ENCODE data around the gene CCDC13. TPM values are rescaled to one million over a fixed set of nuclear protein-coding genes. Genes with fewer than 3 reads are reported as not detected.

Gene CCDC13
- total RNA-seq, 4 donors from 2014 or later = 2.9 to 6.6 (median 3.3) TPM; not detected in 1

DNA sequence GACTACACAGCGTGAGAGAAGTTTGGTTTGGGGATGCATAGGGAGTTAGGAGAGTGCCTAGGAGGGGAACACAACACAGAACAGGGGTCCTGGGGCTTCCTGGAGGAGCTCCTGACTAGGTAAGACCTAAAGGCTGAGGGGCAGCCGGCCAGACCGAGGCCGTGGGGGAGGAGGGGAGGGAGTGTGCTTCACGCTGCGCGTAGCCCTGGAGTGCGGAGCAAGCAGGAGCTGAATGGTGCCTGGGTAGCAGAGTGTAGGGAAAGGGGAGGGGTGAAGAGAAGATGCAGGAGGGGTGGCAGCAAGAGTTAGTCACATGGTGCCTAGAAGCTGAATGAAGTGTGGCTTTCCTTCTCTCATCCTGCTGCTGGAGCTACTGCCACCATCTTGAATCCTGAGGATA lies 38.0 kb downstream of the CCDC13 start:
- TF ChIP-seq, protein P1, sequence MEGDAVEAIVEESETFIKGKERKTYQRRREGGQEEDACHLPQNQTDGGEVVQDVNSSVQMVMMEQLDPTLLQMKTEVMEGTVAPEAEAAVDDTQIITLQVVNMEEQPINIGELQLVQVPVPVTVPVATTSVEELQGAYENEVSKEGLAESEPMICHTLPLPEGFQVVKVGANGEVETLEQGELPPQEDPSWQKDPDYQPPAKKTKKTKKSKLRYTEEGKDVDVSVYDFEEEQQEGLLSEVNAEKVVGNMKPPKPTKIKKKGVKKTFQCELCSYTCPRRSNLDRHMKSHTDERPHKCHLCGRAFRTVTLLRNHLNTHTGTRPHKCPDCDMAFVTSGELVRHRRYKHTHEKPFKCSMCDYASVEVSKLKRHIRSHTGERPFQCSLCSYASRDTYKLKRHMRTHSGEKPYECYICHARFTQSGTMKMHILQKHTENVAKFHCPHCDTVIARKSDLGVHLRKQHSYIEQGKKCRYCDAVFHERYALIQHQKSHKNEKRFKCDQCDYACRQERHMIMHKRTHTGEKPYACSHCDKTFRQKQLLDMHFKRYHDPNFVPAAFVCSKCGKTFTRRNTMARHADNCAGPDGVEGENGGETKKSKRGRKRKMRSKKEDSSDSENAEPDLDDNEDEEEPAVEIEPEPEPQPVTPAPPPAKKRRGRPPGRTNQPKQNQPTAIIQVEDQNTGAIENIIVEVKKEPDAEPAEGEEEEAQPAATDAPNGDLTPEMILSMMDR (IDR thresholded peaks at IDR 0.05; ENCODE audit: low read depth) = no peak

DNA sequence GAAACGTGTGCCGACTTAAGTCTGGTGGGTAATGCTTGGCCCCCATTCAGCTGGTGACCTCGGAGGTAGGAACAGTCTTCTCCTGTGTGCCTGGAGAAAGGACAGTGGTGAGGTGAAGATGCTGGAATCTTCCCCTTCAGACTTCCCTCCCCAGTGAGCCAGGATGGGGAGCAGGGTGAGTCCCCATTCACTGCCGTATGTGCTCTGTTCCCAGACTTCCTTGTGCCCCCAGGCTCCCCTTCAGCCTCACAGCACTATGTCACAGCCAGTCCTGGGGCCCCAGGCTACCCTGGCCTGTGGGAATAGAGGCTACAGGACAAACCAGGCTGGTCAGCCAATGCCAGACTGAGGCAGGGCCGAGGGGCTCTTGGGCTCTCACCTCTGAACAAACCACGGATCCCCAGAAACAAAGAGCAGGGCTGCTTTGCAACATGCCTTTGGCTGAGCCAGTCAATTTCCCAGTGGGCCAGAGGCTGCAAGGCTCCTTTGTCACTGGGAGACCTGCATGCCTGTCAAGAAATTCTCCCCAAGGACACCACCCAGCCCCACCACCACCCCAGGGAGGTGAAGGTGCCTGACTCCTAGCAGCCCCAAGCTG lies 38.7 kb downstream of the CCDC13 start:
- TF ChIP-seq, protein P1 (IDR thresholded peaks at IDR 0.05; ENCODE audit: low read depth) = no peak

DNA sequence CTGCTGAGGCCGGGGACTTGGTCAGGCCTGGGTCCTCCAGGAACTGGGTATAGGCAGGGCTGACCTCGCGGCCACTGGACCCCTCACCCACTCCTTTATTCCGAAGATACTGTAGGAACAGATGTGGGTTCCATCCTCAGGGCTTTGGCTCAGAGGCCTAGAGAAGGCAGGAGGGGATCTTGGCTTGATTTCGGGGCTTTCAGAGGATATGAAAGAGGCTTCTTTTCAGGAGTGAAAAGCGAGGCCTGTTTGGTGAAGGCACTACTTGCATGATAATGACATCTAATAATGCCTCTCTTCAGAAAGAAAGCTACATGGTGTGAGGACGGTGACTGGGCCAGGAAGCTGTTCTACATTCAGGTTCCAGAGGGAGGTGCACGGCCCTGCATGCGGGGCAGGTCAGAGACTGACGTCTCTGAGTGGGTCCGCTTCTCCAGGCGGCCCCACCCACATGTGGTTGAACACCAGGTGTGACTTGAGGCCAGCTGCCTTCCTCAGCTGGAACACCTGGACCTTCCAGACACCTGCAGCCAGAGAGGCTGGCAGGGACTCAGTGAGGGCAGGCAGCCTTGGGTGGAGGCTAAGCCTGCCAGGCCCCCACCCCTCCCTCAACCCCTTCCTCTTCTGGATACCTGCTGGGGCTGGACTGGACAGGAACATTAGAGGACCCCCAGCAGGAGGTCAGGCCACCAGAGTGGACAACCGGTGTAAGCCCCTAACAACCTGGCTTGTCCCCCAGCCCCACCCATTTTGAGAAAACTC lies 39.4 kb downstream of the CCDC13 start:
- TF ChIP-seq, protein P1 (IDR thresholded peaks at IDR 0.05; ENCODE audit: low read depth) = no peak

DNA sequence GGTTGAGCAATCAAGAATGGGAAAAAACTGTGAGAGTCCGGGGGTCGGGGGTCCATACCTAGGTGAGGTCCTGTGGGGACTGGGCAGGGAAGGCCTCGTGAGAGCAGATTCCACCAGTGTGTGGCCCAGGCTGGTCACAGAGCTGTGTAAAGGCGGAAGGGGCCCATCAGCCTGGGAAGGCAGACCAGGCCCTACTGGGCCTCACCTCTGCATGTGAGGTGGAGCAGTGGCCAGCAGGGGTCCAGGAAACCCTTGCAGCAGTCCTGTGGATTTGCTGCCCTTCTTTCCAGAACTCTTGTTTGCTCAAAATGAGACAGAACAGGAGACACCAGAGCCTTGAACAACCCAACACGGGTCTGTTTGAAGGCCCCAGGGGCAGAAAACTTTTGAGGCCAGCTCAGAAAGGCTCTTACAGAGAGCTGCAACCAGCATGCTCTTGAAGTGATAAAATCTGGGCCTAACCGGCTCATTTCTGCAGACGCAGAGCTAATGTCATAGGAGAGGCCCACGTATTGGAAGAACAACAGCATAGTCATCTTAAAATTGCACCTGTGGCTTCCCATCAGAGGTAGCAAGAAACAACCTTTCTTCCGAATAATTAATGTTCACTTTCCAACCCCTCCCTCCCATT lies 40.1 kb downstream of the CCDC13 start:
- TF ChIP-seq, protein P1 (IDR thresholded peaks at IDR 0.05; ENCODE audit: low read depth) = no peak

DNA sequence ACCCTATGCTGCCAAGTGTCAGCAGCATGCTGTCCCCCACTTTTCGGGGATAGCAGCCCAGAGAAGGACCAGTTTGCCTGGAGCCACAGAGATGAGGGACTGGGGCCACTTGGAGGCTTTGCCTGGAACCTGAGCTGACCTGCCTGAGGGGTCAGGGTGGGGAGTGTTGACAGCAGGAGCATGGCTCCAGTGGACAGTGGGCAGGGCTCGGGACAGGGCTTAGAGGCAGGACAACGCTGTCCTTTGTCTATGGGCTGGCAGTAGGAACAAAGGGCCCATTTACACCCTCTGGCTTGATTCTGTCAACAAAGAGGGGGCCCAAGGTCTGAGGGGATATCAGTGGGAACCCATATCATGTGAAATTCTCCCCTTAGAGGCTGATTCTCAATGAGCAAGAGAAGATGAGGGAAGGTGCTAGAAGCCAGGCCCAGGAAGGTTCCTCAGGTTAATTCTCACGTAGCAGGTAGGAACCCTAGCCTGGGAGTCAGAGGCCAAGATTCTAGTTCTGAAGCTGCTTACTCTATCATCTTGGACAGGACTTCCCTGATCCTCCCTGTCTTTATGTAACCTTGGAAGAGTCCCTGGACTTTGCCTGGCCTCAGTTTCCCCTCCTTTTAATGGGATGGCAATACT lies 40.7 kb downstream of the CCDC13 start:
- TF ChIP-seq, protein P1 (IDR thresholded peaks at IDR 0.05; ENCODE audit: low read depth) = no peak

DNA sequence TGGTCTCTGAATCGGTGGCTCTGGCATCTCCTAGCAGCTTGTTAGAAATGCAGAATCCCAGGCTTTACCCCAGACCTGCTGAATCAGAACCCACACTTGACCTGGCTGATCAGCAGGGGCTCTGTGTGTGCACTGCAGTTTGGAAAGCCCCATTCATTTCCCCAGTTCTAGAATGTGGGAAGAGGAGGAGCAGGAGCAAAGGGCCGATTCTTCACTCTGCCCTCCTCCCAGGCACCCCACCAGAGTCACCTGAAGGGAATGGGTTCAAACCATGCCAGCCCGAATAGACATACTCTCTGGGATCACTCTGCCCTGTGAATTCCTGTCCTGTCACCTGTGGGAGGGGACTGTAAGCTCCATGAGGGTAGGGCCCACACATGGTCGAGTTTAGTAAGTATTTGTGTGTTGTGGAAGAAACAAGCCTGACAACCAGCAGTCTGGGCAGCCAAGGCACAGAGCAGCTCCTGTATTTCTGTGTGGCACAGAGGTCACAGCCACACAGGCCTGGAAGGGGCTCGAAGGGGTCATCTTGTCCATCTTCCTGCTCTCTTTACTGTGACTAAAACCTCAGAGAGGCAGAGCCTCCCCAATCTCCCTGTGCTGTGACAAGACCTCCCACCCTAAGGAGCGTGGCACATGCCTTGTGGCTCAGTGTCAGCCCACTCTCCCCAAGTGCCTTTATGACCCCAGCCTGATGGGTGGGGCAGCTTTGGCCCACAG lies 41.4 kb downstream of the CCDC13 start:
- TF ChIP-seq, protein P1 (IDR thresholded peaks at IDR 0.05; ENCODE audit: low read depth) = no peak
